T-helper 2 cell treated with Interferon-gamma antibody and Interleukin-4, amounts not matched to agents 100 ng/mL and 5 ng/mL, for 36 hours (primary cell): ENCODE data around the gene CDK5RAP2. TPM values are rescaled to one million over a fixed set of nuclear protein-coding genes. Genes with fewer than 3 reads are reported as not detected.

Source experiments
- intact Hi-C: fragments of 100-400 bp; cut with micrococcal nuclease; formaldehyde crosslinking; loops from one replicate; pipeline ENCODE4 v1.15.1; 2023
- total RNA-seq: library from RNA; stranded (reverse); gene quantifications from 2 replicates; pipeline ENCODE4 v1.2.3, GENCODE V29; 2022

Gene CDK5RAP2
- total RNA-seq, 1 donor from 2014 or later, result 91.6 TPM

DNA sequence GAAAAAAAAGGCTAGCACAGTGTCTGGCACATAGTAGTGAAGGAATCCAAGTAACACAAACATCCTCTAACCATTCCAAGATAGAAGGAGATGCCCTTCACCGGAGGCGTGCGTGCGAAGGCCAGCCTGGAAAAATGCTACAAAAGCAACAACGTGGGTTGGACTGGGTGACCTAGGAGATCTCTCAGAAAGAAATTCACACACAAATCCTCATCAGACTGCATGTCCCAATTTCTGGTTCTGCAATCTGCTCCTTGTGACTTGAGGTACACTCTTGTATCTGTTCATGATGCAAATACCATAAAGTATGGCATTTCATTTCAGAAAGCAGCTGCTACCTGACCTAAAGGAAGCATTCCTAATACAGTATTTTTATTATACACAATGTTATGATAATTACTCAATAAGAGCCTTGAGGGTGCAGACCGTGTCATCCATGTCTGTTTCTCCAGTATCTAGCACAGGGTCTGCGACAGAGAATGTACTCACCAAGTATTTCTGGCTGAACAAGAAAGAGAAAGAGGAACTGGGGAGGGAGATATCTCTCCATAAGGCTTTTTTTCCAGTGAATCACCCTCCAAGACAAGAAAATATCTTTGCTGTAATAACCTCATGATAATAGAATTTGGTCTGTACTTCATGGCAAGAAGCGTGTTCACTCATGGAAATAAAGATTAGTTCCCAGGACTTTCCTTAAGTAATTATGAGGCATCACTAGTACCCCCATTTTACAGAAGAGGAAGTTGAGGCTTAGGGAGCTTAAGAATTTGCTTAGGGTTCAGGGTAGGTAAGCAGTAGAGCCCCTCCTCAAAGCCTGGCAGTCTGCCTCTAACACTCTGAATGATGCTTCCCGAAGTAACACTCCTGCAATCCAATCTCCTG, 138.3 kb downstream of the CDK5RAP2 start:
- intact Hi-C loops, result no loop called here

- intact Hi-C loops, result no loop called here
Measured at GRCh38 chr9:120440791-120441190, 139.2 kb downstream of the CDK5RAP2 start.

DNA sequence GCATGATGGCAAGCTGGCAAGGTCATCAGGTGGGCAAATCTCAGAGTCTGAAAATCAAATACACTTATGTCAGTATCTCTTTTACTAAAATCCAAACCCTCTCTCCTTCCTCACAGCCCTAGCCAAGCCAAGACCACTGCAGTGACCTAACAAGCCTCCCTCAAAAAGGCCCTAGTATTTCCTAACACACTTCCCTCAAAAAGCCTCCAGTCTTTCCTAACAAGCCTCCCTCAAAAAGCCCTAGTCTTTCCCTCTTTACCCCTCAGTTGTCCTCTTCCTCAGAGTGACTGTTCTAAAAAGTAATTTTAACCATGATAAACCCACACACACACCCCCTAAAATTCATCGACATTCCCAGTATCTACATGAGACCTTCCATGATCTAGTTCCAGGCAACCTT, 140.0 kb downstream of the CDK5RAP2 start:
- intact Hi-C loops, result no loop called here

- intact Hi-C loops, result no loop called here
Measured at GRCh38 chr9:120438836-120439546, 141.0 kb downstream of the CDK5RAP2 start.

- intact Hi-C loops, result no loop called here
Measured at GRCh38 chr9:120438111-120438510, 141.9 kb downstream of the CDK5RAP2 start.

DNA sequence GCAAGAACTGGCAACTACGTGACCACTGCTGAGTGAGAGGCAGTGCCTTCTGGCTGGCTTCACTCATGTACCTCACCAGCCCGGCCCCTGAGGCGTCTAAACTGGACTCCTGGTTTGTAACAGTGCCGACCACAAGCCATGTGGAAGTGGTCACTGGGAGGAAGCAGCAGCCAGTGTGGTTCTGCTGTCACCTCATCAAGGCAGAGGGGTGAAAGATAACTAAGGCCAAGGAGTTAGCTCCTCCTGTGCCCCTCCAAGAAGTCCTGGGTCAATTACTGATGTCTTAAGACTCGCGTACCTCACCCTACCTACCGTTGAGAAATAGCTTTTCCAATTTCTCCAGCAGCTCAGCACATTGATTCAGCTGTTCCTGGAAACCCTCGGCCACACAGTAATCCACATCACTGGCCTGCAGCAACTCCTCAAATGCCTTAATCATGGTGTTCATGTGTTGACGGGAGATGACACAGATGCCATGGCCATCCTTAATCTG, 142.9 kb downstream of the CDK5RAP2 start:
- intact Hi-C loops, result no loop called here

GRCh38 chr9:120436446-120436845, 143.5 kb downstream of the CDK5RAP2 start:
- intact Hi-C loops, result no loop called here

DNA sequence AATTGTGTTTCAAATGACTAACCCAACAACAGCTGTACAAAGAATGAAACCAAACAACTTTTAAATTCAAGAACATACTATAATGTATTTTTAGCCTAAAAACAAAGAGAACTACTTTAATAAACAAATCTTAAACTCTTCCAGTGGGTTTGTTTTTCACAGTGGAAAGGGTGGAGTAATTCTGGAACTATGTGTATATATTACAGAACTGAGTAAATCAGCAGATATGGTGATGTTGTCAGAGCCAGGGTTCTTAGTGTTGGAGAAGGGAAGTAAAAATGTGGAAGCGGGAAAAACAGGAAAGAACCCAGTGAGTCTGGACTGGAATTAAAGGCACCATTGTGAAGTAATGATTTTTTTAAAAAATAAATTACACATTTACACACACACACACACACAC, 144.9 kb downstream of the CDK5RAP2 start:
- intact Hi-C loops, result no loop called here

GRCh38 chr9:120434532-120434931, 145.4 kb downstream of the CDK5RAP2 start:
- intact Hi-C loops, result no loop called here

GRCh38 chr9:120433701-120434100, 146.3 kb downstream of the CDK5RAP2 start:
- intact Hi-C loops, result no loop called here

GRCh38 chr9:120432600-120432999, 147.4 kb downstream of the CDK5RAP2 start:
- intact Hi-C loops, result no loop called here

- intact Hi-C loops, result no loop called here
Measured at GRCh38 chr9:120431268-120431667, 148.7 kb downstream of the CDK5RAP2 start.

GRCh38 chr9:120424248-120424647, 155.7 kb downstream of the CDK5RAP2 start:
- intact Hi-C loops, result no loop called here

- intact Hi-C loops, result no loop called here
Measured at GRCh38 chr9:120423812-120424211, 156.2 kb downstream of the CDK5RAP2 start.

- intact Hi-C loops, result no loop called here
Measured at GRCh38 chr9:120421977-120422376, 158.0 kb downstream of the CDK5RAP2 start.

GRCh38 chr9:120418315-120418714, 161.7 kb downstream of the CDK5RAP2 start:
- intact Hi-C loops, result no loop called here

DNA sequence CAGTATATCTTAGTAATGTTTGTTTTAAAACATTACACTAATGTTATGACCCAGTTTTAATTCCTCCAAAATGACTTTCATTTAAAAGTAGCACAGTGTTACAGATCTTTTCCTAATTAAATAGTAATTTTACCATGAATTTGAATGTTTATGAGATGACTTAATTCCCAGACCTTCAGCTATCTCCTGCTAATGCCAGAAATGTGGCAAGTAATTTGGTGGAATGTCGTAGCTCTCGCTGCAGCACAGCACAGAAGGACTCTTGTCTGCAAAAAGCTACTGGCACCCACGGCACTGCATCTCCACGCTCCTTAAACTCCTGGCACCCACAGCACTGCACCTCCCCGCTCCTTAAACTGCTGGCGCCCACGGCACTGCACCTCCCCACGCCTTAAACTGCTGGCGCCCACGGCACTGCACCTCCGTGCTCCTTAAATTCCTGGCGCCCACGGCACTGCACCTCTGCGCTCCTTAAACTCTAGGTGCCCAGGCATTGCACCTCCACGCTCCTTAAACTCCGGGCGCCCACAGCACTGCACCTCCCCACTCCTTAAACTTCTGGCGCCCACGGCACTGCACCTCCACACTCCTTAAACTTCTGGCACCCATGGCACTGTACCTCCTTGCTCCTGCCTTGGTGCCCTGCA, 163.1 kb downstream of the CDK5RAP2 start:
- intact Hi-C loops, result no loop called here

DNA sequence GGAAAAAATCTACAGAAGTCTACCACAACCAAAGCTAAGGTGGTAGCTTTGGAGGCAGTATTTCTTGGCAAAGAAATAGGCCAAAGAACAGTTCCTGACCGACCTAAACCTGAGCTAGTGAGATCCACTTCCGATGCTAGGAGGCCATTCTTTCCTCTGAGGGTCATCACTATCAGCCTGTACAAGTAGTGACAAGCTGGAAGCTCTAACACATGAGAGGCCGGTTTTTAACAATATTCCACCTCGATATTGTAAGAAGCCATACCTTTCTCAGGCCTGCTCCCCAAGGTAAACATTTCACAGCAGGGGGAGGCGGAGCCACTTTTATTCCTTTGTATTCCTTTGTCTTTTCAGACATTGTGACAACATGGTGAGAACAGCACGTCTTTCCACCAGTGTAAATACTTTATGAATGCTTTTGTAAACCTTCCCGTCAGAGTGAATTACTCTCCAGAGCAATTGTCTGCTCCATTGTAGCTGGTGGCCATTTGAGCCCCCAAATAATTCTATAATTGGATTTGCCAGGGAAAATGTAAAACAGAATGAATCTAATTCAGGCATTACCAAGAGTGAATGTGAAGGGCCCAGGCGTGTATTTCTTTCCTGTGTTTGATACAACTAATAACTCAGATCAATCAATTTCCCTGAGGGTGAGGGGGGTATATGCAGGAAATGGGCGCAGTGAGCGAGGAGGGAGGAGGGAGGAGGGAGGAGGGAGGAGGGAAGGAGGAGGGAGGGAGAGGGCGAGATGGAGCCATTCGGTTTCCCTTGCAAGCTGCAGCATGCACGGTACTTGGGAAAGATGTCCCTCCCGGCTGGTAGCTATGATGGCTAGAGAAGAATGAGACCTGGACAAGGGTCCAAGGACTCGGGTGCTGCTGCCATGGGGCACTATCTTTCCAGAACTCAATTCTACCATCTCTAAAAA, 166.6 kb downstream of the CDK5RAP2 start:
- intact Hi-C loops, result no loop called here

- intact Hi-C loops, result no loop called here
Measured at GRCh38 chr9:120412425-120412951, 167.5 kb downstream of the CDK5RAP2 start.

DNA sequence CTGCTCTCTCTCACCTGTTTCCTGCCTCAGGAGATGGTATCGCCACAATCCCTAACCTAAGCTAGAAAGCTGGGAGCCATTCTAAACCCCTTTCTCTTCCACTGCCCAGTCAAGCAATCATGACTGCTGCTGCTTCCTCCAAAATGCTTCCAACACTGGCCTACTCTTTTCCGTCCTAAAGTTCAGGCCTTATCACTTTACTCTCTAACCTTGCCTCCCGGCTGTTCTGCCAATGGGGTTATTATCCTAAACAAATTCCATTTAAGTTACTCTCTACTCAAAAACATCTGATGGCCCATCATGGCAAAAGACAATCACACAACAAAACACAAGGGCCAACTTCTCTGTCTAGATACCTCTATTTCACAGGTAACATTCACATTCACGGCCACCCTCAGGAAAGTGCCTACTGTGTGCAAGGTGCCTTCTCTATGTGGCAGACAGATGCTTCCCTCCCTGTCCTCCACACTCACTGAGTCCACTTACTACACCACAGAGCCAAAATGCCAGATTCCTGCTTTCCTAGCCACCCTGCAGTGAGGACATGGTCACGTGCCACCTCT, 168.0 kb downstream of the CDK5RAP2 start:
- intact Hi-C loops, result no loop called here
